ENCODE measurements around the gene BCDIN3D.

GRCh38 chr12:49863946-49864797 lies 21.3 kb upstream of the BCDIN3D start:
- TF ChIP-seq POLR2A (IDR thresholded peaks at IDR 0.05; ENCODE audit: low read depth, low read length) (no peak), MAX (IDR thresholded peaks at IDR 0.05; ENCODE audit: insufficient read depth, insufficient read length) (no peak)
